ENCODE measurements around the gene SEMA4G.
"Not testable (repeated sequence)": the region's sequence is repeated elsewhere in the genome, so short reads cannot be mapped to it uniquely, and the experiment has no call there.

- TF ChIP-seq CTCF, EZH2phosphoT487 (IDR thresholded peaks at IDR 0.05; ENCODE audit: low read length): not testable (repeated sequence)
Measured at GRCh38 chr10:100975397-100975796, 6.1 kb downstream of the SEMA4G start.
